Measurements from ENCODE around the gene ITGA5.
"Not testable (repeated sequence)": the region's sequence is repeated elsewhere in the genome, so short reads cannot be mapped to it uniquely, and the experiment has no call there.

The ITGA5 gene

DNA sequence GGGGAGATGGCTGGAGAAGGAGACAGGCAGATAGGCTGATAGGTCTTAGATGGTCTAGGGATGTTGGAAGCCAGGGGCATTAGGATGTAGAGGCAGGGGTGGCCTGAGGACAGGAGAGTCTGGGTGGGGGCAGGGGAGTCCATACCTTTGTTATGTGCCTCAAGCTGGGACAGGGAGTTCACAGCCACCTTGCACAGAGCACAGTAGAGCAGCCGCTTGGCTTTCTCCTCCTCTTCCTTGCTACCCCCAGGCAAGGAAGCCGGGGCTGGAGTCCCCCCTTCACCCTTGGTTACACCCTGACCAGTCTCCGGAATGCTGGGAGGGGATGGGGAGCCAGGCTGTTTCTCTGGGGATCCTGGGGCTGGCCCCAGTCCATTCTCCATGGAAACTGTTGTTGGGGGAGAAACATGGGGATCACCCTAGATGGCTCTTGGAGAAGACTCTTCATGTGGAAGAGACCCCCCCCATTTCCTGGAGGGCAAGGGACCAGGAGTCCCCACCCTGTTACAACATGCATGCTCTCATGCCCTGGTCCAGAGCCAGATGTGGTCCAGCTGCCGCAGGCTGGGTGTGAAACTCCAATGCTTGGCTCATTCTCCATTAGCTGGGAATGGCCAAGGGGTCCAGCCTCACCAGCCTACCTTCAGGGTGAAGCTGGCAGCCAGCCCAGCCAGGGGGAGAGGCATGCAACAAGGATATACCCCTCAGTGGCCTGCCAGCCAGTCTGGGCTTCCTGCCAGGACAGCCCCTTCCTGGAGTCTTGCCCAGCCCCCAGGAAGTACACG, 47.5 kb downstream of the ITGA5 start:
- DNase-seq: no peak

DNA sequence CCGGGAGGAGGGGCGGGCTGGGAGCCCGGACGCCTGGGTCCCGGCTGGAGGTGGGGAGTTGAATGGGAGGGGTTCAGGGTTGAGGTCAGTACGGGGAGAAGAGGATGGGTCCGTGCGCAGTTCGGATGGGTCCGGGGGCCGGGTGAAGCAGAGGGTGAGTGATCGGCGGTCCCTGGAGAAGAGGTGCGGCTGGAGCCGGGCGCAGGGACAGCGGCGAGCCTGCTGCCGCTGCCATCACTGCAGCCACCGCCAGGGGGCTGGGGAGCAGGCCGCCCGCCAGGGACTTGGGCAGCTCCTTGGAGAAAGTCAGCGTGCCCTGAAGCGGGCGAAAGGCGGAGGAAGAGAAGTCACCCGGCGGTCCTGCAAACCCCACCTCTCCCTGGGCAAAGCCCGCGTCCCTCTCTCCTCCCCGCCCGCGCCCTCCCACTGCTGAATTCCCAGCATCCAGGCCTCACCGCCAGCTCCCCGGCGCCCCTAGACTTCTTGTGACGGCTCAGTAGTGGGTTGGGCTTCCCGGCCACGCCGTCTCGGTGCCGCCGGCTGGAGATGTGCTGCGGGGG, 48.8 kb downstream of the ITGA5 start:
- peak; percentile 81 for DNase-seq

DNA sequence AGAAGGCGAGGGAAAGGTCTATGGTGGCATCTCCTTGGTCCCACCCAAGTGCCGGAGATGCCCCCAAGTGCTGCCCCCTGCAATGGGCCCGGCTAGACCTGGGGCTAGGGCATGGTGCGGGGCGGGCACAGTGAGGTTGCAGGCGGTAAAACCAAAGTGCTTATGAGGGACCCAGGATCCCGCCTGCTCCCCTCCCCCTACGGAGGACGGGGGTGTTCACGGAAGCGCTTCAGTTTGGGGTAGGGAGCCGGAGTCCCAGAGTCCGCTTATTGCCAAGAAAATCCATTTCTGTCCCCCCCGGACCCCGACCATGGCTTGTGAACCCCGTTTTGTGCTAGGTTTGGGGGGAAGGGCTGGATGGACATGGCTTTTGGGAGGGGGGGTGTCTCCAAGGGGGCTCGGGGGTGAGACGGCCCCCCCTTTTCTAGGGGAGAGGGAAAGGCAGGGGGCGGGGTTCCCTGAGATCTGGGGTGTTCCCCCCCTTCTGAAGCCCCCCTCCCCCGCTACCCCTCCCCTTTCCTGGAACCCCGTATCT, 49.4 kb downstream of the ITGA5 start:
- DNase-seq: no peak

GRCh38 chr12:54368709-54369596, 50.1 kb downstream of the ITGA5 start:
- peak; percentile 80 for DNase-seq

- DNase-seq: peak; percentile 16
Measured at GRCh38 chr12:54368025-54368708, 50.9 kb downstream of the ITGA5 start.

DNA sequence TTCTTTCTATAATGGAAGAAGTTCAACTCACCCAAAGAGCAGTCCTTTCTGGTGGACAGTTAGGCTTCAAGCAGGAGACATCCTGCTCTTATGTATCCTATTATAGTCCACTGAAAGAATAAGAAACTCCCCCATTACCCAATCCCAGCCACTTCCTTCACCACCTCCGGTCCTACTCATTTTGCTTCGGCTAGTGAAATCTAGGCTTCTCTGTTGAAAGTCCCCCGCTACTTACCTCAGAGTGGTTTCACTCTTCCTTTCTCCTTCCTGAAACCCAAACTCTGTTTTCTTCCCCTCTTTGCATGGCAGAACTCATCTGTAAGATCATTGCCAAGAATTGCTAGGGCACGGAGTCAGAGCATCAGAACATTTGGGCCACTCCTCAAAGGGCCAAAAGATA, 54.7 kb downstream of the ITGA5 start, which contains the start of gene GPR84:
GPR84 (minus strand) TSS at position 74 of the 400 bp plus-strand sequence. CDS start 635 bp downstream, outside the sequence.
- DNase-seq: no peak

DNA sequence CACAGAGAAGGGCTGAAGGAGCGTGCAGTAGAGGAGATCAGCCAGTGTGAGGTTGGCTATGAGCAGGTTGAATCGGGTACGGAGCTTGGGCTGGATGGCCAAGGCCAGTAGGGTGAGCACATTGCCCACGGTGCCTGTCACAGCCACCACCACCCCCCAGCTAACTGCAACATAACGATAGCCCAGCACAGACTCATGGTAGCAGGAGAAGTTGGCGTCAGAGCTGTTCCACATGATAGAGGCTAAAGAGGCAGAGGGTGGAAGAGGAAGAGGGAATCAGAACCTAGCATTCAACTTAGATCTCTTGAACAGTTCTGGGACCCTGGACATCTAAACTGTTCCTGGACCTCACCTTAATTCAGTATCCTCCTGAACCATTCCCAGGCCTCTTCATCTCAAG, 55.4 kb downstream of the ITGA5 start:
- DNase-seq: no peak

DNA sequence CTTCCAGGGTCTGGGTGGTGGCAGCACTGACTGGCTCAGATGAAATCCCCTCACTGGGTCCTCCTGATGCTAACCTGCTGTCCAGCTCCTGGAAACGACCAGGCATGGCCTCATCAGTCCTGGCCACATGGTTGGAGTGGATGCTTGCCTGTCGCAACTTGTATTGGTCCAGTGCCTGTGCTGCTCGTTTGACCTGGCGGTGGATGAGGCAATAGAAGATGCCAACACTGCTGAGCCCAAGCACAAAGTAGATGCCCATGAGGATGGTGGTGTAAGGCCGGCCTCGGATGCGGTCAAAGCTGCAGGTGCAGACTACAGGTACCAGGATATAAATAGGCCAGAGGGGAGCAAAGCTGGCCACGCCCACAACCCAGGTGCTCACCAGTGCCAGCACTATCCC, 56.0 kb downstream of the ITGA5 start:
- DNase-seq: no peak

DNA sequence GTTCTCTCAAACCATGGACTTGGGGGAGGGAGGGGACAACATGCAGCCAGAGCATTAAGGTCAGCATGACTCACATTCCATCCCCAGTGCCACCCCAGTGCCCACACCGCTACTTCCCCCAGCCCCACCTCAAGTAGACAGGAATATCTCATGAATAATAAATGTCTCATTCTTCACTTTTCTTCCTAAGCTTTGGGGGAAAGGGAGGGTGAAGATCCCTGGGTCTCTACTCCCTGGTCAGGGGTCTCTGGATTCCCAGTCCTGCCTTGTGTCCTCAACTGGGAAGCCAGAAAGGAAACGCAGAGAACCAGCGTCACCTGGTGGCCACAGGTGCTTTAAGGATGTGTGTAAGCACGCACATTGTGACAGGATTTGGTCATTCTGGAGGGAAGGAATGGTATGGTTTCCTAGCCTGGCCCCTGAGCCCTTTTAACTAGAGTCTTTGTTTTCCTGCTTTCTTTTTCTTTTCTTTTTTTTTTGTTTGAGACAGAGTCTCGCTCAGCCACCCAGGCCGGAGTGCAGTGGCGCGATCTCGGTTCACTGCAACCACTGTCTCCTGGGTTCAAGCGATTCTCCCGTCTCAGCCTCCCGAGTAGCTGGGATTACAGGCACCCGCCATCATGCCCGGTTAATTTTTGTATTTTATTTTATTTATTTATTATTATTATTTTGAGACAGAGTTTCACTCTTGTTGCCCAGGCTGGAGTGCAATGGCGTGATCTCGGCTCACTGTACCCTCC, 58.2 kb downstream of the ITGA5 start:
- DNase-seq: peak; percentile 73

DNA sequence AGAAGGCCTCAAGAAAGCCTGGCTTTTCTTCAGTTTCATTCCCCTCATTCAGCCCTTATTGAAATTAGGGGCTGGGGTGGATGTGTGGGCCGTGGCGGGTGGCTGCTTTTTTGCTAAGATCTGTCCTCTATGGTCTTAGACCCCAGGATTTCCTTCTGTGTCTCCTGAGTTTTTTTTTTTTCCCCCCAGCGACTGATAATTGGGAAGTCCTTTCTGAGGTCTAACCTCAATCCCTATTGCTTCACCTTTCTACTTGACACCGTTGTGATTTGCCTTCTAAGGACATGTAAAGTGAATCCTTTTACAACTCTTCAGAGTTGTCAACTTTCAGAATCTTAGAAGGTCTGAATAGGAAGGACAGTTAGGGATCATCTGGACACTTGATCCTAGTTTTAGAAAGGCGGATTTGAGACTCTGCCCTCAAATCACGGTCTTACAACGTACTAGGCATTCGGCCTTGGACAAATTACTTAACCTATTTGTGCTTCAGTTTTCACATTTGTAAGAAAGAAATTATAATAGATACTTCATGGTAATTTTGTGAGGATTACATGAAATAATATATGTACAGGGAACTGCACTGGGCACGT, 59.2 kb downstream of the ITGA5 start:
- no peak for DNase-seq

DNA sequence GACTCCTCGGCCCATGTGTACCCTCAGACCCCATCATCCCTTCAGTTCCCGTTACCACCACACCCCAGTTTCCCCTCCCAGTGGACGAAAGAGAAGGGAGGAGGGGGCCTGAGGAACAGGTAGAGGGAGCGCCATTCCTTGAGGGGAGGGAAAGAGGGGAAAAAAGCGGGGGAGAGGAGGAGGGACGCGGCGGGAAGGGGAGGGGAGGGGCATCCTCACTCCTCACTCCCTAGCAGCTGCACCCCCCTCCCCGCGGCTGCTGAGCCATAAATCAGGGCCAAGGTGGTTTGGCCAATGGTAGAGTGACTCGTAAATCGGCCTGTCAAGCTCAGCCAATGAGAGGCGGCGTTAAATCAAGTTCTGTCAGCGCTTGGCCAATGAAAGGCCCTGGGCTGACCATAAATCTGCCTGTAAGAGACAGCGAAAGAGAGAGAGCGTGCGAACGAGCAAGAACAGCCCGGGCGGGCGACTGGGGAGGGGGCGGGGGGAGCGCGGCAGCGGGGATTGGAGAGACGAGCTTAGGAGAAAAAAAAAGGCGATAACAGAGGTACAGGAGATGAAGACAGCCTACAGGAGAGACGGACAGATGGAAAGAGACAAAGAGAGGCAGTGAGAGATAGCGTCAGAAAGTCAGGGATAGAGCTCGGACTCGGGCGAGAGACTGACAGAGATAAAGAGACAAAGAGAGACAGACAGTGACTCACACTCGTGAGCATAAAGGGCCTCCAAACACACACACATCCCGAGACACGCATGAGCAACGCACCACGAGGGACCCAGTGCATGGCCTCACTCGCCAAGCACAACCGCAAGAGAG, 59.9 kb downstream of the ITGA5 start:
- peak; percentile 91 for DNase-seq

DNA sequence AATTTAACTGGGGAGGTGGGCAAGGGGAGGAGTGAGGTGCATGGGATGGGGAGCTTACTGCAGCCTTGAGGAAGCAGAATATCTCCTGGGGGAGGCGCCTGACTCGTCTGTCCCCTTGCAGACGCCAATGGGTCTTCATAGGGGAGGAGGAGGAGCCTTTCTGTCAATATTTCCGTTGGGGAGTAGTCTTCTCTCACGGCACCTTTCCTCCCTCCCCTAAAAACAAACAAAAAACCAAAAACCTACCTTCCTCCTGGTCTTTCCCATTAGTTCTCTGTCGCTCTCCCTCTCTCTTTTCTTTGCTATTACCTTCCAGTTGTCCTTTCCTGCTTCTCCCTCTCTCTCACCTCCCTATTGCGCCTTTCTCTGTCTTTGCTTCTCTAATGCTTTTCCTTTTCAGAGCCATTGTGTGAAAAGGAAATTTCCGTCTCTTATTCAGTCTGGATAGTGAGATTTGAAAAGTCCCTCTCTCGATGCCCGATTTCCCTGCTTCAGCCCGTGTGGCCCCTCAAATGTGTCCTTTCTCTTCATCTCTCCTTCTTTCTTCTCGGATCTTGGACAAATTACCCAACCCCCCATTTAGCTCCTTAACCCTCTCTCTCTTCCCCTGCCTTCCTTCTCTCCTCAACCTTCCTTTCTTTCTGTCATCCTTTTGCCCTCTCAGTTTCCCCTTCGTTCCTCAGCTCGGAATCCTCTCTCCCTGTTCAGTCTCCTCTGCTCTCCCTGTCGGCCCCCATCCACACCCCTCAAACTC, 60.7 kb downstream of the ITGA5 start:
- DNase-seq: peak; percentile 86

GRCh38 chr12:54357506-54358190, 61.4 kb downstream of the ITGA5 start:
- DNase-seq: peak; percentile 31

DNA sequence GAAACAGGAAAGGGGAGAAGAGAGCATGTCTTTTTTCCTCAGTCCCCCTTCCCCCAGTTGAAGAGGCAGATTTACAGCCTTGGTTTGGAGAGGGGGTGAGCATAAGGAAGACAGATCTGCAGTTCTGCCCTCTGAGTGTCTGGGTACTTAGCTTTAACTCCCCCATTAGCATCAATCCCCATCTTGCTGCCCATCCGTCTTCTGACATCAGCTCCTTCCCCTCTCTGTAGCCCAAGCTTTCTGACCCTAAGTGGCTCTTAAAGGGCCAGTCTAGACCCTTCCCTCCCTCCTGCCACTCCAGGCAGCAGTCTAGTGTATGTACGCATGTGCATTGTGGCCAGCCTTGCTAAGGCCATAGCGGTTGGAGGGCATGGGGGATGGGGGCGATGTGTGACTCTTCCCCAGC, 62.1 kb downstream of the ITGA5 start:
- DNase-seq: peak; percentile 54

GRCh38 chr12:54356228-54356627, 62.8 kb downstream of the ITGA5 start:
- DNase-seq: no peak

- DNase-seq: no peak
Measured at GRCh38 chr12:54355104-54355815, 63.8 kb downstream of the ITGA5 start.

DNA sequence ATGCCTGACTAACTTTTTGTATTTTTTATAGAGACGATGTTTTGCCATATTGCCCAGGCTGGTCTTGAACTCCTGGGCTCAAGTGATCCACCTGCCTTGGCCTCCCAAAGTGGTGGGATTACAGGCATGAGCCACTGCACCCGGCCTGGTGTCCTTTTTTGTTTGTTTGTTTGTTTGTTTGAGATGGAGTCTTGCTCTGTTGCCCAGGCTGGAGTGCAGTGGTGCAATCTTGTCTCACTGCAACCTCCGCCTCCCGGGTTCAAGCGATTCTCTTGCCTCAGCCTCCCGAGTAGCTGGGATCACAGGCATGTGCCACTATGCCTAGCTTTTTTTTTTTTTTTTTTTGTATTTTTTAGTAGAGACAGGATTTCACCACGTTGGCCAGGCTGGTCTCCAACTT, 64.8 kb downstream of the ITGA5 start:
- DNase-seq: not testable (repeated sequence)
